Stimulated activated CD8-positive, alpha-beta memory T cell treated with anti-CD3 and anti-CD28 coated beads, Interleukin-4, amount 100 ng/mL, for 4 hours (primary cell): ENCODE data around the gene SUSD4.

Experiments
- DNase-seq, 2 donors: peaks; one replicate each; pipeline ENCODE4 v3.0.0-alpha.2; 2020; ENCODE audit warnings: low read depth in 2 of 2, low spot score in 1 of 2

Gene SUSD4

GRCh38 chr1:223233410-223234169 is 130.4 kb downstream of the SUSD4 start:
- no peak for DNase-seq

DNA sequence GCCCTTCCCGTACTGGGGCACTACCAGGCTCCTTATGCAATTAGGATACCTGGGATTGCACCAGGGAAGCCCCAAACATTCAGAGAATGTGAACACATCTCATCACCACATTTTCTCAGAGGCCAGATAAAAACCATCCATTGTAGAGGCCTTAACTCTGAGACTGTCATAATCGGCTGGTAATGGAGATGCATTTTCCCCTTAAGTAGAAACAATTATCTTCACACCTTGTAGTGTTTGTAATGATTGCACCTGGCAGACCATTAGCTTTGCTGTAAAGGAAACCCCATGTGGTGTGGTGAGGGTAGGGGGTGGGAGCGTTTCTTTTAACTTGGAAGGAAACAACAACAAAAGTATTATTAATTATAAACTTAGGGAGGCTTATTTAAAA is 131.0 kb downstream of the SUSD4 start:
- no peak for DNase-seq

- no peak for DNase-seq
These were observed 132.4 kb downstream of the SUSD4 start for GRCh38 chr1:223231581-223231980.

DNA sequence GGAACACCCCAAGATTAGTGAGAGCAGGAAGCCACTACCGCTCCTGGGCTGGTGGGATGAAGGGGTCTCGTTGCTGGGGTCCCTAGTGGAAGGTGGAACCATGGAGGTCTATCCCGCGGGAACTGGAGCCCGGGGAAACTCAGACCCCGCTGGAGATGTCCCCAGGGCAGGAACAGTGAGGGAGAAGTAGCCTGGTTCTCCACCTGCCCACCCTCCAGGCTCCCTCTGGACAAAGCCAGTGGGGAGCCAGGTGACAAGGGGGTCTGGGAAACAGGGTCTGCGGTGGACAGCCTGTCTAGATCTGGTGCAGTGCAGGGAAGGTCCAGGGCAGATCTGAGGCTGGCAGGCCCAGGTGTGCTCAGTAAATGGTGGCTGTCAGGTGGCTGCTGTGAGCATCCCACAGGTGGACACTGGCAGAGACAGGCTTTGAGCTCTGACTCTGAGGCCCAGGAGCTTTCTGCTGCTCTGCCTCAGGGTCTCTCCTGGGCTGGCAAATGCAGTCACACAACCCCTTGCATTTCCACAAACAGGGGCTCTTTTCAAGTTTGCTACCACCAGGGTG is 132.9 kb downstream of the SUSD4 start:
- DNase-seq: no peak

GRCh38 chr1:223230161-223230881 is 133.7 kb downstream of the SUSD4 start:
- DNase-seq: no peak

DNA sequence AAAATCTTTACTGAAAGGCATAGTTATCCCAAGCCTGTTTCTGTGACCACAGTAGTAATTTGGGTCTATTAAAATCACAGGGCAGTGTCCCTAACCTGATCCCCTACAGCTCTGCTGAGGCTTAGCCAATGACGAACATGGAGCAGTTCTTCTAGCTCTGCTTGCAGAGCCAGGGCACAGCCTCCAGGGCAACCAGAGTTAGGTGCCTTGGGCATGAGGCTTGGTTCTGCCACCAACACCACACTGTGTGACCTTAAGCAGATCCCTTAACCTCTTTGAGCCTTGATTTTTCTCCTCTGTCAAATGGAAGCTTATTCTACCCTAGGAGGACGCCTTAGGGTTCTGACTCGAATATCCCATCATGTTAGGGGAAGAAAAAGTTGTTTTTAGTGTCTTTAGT is 134.2 kb downstream of the SUSD4 start:
- no peak for DNase-seq

DNA sequence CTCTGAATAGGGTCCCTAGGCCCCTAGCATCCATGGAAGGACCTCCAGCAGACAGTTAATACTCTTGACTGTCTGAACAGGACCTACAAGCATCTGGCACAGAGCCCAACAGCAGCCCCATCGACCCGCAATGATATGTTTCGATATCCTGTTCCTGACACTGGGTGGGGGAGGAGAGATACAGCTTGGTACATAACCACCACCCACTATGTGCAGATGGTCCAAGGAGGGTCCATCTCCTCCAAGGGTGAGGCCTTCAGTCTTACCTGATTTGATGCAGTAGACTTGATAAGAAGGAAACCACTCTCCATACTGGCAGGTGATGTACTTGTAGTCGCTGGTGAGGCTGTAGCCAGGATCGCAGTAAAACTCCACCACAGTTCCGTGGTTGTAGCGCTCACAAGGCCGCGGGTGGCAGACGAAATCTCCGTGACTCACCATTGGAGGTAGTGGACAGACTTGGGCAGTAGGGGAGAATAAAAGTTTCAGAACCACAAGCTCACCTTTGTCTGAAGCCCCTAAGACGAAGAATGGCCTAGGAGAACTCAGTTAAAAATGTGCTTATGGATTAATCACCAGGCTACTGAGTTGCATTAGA is 134.9 kb downstream of the SUSD4 start:
- no peak for DNase-seq

GRCh38 chr1:223228201-223228600 is 135.8 kb downstream of the SUSD4 start:
- DNase-seq: no peak

DNA sequence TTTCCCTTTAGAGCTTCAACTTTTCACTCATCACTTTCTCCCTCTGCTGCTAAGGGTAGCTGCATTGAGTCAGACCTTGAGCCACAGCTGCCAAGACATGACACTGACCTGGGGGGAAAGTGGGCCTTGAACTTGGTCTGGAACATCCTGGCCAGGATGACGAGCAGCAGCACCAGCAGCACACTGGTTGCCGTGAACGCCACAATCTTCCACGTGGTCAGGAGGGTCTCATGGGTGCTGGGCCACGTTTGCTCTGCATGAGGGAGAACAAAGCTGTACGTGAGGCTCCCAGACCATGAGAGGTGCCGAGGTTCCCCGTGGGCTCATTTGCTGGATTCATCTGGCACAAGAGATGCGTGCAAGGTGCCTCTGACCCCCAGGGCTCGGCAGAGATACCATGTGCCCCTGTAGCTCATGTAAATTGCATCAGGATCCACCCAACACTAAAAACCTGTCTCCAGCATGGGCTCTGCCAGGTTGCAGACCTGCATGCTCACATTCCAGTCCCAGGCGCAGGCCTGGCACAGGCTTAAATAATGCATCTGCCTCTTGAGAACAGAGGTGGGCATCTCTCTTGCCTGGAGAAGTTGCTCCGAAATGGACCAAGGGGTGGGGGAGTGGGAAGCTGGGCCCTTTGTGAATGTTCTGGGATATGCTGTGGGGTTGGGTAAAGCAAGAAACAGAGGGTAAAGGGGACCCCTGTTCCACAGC is 136.3 kb downstream of the SUSD4 start:
- no peak for DNase-seq

GRCh38 chr1:223227031-223227430 is 136.9 kb downstream of the SUSD4 start:
- no peak for DNase-seq

DNA sequence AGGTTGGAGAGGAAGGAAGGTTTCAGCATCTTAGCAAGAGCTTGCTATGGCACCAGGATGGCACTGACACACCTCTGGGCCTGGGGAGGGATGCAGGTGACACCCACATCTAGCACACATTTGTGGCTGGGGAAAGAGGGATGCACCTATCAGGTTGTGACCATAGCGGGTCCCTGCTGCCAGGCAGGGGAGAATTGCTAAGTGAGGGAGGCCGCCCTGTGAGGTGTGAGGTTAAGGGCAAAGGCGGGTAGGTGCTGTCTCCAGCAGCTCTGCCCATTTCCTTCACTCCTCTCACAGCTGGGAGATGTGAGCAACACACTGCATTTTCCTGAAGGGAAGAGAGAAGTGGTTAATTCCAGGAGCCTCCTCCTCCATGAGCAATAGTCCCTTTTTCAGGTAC is 137.7 kb downstream of the SUSD4 start:
- no peak for DNase-seq

DNA sequence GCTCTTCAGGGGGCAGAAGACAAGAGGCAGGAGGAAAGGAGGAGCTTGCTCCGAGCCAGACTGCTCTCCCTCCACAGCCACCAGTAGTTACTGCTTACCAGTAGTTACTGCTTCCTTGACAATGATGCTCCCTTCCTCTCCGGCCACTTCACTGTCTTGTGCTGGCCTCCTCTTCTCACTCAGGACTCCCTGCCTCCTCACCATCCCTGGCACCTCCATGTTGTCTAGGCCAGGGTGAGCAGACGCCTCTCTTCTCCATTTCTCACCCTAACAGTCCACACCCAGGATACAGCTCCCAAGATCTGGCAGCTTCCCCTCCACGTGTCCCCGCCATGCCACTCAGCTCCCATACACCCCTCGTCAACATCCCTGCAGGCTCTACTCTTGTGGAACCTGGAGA is 138.5 kb downstream of the SUSD4 start:
- no peak for DNase-seq

GRCh38 chr1:223225061-223225460 is 138.9 kb downstream of the SUSD4 start:
- no peak for DNase-seq

GRCh38 chr1:223224465-223224864 is 139.5 kb downstream of the SUSD4 start:
- no peak for DNase-seq

DNA sequence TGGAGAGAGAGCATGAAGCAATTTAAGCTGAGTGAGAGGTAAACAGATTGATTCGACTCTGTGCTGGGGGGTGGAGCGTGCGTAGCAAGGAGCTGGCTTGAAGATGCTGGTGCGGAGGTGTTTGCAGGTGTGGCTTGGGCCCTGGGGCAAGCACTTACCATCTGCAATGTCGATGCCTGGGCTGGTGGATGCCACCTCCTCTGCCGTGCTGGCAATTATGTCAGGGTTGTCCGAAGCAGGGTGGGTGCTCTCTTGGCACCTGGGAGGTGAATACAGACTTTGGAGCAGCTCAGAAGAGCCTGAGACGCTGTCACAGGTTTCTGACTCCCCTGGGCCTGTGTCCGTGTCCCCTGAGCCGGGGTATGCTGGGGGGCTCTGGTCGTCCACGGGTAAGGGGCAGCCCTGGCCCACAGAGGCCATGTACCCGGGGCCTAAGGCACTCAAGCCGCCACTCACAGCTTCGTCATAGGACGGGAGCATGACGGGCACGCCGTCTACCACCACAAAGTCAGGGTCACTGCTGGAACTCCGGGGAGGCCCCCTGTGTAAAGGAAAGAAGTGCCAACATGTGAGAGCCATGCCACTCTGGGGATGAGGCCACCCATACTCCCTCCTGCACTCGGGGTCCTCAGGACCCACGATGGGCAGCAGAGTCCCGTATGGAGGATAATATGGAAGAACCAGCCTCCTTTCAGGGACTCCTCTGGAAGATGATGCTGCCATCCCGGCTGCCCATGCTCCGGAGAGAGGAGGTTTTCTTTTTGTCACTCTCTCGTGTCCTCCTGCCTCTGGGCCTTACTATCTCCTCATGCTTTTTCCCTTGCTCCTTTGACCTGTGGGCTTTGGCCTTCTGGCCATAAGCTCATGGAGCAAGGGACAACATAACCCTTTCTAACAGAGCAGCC is 140.6 kb downstream of the SUSD4 start:
- DNase-seq: no peak

- no peak for DNase-seq
These were observed 141.6 kb downstream of the SUSD4 start for GRCh38 chr1:223222377-223222776.

DNA sequence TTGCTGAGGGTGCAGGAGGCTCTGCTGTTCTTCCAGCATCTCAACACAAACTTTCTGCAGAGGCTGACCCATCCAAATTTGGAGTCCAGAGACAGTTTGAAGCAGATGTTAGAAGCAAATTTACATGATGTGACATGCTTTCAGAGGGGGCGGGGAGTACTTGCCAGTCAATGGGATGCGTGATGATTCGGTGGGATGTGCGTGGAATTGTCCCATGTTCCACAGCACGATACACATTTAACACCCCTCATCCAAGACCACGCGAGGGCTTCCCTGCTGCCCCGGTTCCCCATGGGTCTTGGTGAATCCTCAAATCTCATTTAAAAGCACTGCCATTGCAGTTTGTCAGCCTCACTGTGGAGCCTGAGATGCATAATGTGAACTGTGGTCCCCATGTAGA is 142.3 kb downstream of the SUSD4 start:
- DNase-seq: no peak

DNA sequence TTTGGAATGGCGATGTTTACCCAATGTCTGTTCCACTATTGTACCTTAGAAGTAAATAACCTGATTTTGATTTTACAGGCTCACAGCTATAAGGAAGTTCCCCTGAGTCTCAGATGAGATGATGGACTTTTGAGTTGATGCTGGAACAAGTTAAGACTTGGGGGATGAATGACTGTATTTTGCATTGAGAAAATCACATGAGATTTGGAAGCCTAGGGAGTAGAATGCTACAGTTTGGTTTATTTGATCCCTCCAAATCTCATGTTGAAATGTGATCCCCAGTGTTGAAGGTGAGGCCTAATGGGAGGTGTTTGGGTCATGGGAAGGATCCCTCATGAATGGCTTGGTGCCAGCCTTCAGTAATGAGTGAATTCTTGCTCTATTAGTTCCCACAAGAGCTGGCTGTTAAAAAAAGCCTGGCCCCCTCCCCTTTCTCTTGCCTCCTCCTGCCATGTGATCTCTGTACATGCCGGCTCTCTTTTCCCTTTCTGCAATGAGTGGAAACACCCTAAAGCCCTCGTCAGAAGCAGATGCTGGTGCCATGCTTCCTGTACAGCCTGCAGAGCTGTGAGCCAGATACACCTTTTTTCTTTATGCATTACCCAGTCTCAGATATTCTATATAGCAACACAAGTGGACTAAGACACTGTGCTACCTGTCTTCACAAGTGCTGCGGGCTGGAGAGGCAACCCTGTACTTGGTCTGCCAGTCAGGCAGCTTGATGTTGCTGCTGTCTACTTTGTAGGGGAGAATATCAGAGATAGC is 143.9 kb downstream of the SUSD4 start:
- DNase-seq: no peak

DNA sequence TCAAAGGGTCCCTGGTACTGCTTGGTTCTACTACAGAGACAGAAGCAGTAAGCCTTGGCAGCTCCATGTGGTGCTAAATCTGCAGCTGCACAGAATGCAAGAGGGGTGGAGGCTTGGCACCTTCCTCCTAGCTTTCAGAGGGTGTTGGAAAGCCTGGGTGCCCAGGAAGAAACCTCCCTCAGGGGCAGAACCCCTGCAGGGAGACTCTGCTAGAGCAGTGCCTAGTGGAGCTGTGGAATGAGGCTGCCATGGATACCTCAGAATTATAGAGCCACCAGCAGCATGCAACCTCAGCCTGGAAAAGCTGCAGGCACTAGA is 144.7 kb downstream of the SUSD4 start:
- no peak for DNase-seq

DNA sequence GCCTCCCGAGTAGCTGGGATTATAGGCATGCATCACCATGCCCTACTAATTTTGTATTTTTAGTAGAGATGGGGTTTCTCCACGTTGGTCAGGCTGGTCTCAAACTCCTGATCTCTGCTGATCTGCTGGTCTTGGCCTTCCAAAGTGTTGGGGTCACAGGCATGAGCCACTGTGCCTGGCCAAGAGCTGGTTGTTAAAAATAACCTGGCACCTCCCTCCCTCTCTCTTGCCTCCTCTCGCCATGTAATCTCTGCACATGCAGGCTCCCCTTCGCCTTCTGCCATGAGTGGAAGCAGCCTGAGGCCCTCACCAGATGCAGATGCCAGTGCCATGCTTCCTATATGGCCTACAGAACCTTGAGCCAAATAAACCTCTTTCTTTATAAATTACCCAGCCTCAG is 146.2 kb downstream of the SUSD4 start:
- DNase-seq: no peak
